Stimulated activated CD8-positive, alpha-beta memory T cell treated with anti-CD3 and anti-CD28 coated beads, Interleukin-12 subunit alpha, Interleukin-12 subunit beta, amount 100 ng/mL, for 24 hours (primary cell): Measurements from ENCODE around the gene MATCAP1.
A peak's percentile ranks its signal among the peaks of the same experiment; 100 is the strongest.

ENCODE experiments used
- DNase-seq: peaks from one replicate; pipeline ENCODE4 v3.0.0-alpha.2; 2020; ENCODE audit errors: extremely low read depth

MATCAP1 gene

DNA sequence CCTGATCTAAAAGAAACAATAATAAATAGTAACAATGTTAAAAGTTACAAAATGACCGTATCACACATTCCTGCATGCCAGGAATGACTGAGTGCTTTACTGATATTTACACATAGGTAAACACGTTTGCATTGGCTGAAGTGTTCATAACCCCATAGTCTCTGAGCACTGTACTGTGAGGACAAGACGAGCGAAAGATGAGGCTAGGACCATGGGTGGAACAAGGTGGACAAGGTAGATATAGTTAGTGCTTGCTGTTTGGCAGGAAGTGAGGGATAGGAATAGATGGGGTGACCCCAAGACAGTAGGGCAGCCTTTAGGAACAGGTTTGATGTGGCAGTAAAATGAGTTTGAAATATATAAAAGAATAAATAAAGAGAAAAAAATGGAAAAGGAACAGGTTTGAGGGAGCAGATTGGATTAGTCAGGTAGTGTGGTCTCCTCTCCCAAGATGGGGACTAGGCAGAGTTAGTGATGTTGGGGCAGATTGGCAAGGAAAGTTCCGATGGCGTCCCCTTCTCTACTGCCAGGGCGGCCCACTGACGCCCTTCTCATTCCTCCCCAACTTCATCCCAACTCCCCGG lies 7.7 kb upstream of the MATCAP1 start:
- DNase-seq, result no peak

DNA sequence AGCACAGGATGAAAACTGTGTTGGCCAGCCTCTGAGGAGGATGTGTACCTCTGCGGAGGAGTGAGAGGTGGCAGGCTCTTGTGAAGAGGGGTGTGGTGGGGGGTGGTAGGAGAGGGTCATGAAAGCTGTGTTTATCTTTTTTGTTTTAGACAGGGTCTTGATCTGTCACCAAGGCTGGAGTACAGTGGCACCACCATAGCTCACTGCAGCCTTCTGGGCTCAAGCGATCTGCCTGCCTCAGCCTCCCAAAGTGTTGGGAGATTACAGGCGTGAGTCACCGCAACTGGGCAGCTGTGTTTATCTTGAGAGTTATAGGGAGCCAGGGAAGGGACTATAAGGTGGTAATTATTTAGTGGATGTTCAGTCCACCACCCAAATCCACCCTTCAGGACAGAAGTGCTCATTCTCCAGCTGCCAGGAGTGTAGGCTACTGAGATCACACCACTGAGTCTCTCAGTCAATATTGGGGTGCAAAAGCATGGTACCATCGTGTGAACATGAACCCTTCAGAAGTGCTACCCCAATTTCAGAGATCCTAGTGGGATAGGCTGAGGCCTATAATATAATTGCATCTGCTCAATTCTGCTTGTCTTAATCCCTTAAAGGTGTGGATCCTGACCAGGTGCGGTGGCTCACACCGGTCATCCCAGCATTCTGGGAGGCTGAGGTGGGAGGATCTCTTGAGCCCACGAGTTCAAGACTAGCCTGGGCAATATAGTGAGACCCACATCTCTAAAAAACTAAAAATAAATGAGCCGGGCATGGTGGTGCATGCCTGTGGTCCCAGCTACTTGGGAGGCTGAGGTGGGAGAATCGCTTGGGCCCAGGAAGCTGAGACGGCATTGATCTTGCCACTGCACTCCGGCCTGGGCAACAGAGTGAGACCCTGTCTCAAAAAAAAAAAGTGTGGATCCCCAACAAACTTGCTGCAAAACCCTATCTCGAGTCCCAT lies 7.0 kb upstream of the MATCAP1 start:
- DNase-seq, result no peak

DNA sequence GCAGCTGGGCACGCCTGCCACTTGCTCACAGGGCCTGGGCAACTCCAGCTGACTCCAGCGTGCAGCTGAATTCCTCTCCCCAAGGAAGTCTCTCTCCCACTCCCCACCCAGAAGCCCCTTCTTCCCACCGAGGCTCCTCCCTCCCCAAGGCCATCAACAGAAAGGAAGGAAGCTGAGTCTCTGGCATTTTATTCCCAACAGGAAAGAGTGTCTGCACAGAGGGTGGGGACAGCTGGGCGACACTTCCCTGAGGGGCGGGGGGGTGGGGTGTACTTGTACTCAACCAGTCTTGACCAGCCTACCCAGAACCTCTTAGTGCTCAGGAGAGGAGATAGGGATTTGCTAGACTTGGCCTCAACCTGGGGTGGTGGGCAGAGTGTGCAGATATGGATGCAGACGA lies 6.3 kb upstream of the MATCAP1 start, which contains the start of gene EXOC3L1:
EXOC3L1 (minus strand) TSS at position 96 of the 400 bp plus-strand sequence. CDS start 460 bp downstream, outside the sequence.
- DNase-seq, result no peak

DNA sequence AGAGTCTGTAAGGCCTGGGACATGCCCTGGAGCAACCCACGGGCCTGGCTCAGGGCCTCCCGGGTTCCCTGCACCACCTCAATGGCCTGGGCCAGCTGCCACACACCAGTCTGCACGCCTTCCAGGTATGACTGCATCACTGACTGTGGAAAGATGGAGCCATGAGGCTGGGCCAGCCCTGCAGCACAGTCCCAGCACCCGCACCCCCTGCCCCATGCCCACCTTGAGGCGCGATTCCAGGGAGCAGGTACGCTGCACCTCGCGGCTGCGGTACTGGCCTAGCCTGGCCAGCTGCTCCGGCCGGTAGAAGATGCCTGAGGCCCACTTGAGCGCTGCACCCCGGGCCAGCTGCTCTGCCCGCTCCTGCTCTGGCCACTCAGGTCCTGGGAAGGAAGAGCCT lies 5.0 kb upstream of the MATCAP1 start:
- DNase-seq, result no peak

DNA sequence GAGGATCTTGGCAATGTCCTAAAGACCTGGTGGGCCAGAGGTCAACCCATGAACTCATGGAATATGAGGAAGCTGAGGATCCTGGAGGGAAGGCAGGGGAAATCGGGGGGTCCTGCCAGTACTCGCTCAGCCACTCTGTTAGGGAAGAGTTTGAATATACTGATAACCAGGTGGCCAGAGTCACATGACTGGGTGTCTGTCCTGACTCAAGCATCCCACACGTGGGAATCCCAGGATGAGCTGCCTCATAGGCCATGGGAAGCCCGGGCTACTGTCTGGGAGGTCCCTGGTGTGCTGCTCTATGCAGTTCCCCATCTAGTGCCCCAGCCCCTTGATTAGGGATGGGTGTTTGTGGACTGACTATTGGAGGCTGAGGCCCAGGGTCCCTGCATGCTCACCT lies 4.6 kb upstream of the MATCAP1 start:
- no peak for DNase-seq

- DNase-seq, result no peak
Observed at GRCh38 chr16:67187175-67187890, 3.6 kb upstream of the MATCAP1 start.

DNA sequence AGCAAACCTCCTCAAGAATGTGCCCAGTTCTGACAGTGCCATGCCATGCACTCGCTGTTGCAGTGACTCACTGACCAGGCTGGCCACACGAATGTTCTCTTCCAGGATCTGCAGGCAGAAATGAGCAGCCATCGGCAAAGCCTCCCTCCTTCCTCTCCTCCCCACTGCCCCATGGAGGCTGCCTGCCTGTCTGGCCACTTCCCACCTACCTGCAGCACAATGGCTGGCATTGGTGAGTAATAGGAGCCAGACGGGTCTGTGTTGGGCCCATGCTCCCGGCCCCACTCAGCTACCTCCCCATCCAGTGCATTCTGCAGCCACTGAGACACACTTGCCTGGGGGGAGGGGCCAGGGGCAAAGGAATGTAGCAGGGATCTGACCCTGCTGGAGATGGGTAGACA lies 2.8 kb upstream of the MATCAP1 start:
- no peak for DNase-seq

- DNase-seq, result no peak
Observed at GRCh38 chr16:67185651-67186134, 1.9 kb upstream of the MATCAP1 start.

- peak; percentile 62 for DNase-seq
Observed at GRCh38 chr16:67184995-67185650, 1.4 kb upstream of the MATCAP1 start.

- no peak for DNase-seq
Observed at GRCh38 chr16:67184453-67184994, 761 bp upstream of the MATCAP1 start.

GRCh38 chr16:67183284-67183626 lies 508 bp downstream of the MATCAP1 start:
- no peak for DNase-seq

DNA sequence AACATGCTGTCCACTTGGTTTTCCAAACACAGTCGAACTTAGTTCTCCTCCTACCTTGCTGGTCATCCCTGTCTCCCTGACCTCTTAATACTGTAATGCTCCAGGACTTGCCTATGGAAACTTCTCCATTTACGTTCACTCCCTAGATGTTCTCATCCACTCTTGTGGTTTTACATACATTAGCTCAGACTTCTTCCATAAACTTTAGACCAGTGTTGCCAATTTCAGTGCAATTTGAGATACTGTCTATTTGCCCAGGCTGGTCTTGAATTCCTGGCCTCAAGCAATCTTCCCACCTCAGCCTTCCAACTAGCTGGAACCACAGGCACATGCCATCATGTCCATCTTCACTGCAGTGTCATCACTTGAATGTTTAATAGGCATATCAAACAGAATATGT lies 1.5 kb downstream of the MATCAP1 start:
- DNase-seq, result no peak

GRCh38 chr16:67181346-67181745 lies 2.4 kb downstream of the MATCAP1 start:
- no peak for DNase-seq

GRCh38 chr16:67180166-67180565 lies 3.6 kb downstream of the MATCAP1 start:
- DNase-seq, result no peak

DNA sequence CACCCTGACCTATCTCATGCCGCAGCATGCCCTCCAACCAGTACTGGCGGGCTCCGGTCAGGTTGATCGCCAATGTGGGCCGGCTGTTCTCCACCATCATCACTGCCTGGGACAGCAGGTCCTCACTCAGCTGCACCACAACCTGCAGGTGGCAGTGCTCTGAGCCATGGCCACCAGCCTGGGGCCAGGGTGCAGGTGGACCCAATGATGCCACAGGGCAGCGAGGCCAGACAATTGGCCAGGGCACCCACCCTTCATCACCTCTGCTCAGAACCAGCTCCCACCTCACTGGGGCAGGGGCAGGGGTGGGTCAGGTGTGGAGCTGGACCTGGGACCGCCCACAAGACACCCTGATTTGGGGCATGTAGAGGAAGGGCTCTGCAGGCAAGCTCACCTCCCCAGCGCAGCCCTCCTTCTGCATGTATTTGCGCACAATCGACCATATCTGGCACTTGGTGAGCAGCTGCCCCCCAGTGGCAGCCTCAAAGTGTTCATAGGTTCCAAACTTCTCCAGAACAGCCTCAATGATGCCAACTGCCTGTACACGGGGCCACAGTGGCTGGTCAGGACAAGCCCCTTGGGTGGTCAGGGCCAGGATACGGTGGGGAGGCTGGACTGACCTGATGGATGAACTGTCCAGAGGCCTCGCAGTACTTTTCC lies 4.2 kb downstream of the MATCAP1 start:
- DNase-seq, result no peak

DNA sequence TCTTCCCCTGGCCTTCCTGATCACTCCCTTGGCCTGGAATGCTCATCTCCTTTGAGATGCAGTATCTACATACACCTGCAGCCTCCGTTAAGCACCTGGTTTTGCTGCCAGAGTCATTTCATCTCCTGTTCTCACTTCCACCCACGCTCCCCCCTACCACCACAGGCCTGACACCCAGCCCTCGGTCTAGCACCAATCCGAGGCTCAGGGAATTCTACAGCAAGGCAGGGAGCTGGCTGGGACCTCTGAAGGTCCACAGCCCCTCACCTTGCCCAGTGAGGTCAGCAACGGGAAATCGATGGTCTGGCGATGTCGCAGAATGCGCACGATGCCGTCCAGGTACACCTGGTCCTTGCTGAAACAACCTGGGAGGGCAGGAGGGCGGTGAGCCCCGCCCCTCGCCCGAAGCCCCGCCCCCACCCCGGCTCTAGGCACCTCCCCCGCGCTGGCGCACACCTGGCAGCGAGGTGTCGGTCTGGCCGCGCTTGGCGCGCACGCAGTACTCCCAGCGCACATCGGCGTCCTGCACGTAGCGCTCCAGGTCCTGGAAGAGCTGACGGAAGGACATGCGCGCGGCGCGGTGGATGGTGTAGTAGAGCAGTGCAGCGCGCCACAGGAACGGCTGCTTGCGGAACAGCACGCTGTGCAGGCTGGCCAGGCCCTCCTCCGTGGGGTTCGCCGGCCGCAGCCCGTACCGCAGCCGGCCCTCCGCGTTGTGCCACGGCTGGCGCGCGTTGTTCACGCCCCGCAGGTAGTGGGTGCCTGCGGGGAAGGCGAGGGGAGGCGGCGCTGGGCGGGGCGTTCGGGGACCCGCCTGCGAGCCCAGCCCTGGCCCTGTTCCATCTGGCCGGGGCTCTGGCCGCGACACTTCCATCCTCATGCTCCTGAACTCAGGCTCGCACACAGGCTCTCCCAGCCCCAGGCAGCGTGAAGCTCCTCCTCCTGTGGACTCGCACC lies 5.7 kb downstream of the MATCAP1 start:
- no peak for DNase-seq

- no peak for DNase-seq
Observed at GRCh38 chr16:67176662-67177061, 7.1 kb downstream of the MATCAP1 start.

GRCh38 chr16:67174706-67175231 lies 9.0 kb downstream of the MATCAP1 start:
- DNase-seq, result no peak

- DNase-seq, result no peak
Observed at GRCh38 chr16:67173808-67174705, 9.7 kb downstream of the MATCAP1 start.
